GM13977 (cell line): ENCODE measurements around the gene DCAF7.

Source experiments
- DNase-seq: peaks from one replicate; pipeline ENCODE4 v3.0.0; 2012; ENCODE audit warnings: low spot score
- in situ Hi-C: fragments of 300-500 bp; cut with MboI; formaldehyde crosslinking; loops from one replicate; pipeline ENCODE4 v1.12.0; 2022; ENCODE audit warnings: low sequenced_read_pairs, low pct_unique_long_range_greater_than_20kb, mixed read lengths, inconsistent platforms; ENCODE audit not compliant: unreplicated experiment
- TF ChIP-seq, protein P1 (sequence below): IDR thresholded peaks from 2 replicates; pipeline ENCODE4 v1.5.1; 2012; ENCODE audit warnings: mild to moderate bottlenecking, control low read depth; ENCODE audit not compliant: insufficient read depth; ENCODE audit errors: extremely low read depth, missing control alignments

DCAF7 gene

DNA sequence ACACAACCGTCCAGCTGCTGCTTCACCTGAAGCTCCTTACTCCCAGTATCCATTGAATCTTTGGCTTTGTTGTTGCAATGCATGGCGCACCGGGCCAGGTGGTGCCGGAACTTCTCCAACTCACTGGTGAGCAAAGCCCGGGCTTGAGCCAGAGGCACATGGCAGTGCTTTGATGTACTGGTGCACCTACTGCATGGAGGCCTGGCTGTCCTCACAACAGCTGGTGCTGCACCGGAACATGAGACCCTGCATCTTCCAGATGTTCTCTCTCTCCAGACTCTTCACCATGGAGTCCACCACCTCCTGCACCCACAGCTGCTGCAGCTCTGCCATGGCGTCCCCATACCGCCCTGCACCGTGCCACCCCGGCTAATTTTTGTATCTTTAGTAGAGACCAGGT, 60.6 kb downstream of the DCAF7 start:
- TF ChIP-seq, protein P1, sequence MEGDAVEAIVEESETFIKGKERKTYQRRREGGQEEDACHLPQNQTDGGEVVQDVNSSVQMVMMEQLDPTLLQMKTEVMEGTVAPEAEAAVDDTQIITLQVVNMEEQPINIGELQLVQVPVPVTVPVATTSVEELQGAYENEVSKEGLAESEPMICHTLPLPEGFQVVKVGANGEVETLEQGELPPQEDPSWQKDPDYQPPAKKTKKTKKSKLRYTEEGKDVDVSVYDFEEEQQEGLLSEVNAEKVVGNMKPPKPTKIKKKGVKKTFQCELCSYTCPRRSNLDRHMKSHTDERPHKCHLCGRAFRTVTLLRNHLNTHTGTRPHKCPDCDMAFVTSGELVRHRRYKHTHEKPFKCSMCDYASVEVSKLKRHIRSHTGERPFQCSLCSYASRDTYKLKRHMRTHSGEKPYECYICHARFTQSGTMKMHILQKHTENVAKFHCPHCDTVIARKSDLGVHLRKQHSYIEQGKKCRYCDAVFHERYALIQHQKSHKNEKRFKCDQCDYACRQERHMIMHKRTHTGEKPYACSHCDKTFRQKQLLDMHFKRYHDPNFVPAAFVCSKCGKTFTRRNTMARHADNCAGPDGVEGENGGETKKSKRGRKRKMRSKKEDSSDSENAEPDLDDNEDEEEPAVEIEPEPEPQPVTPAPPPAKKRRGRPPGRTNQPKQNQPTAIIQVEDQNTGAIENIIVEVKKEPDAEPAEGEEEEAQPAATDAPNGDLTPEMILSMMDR = no peak
- no peak for DNase-seq
- in situ Hi-C loops = no loop called here

DNA sequence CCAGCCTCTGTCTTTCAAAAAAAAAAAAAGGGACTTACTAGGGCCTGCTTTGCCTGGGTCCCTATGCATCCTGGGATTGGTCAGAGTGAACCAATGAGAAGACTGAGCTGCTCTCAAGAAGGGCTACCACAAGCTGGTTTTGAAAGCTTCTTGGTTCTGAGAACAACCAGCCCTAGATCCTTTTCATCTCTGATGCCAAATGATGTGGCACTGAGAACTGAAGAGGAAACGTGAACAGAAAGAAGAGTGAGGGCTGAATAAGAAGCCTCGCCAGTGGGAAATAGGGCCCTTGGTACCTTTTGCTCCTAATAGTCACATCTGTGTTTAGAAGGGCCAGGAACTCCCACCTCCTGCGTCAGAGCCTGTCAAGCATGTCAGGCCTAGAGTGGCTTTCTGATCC, 61.1 kb downstream of the DCAF7 start:
- TF ChIP-seq, protein P1 = no peak
- in situ Hi-C loops = no loop called here
- DNase-seq = no peak

DNA sequence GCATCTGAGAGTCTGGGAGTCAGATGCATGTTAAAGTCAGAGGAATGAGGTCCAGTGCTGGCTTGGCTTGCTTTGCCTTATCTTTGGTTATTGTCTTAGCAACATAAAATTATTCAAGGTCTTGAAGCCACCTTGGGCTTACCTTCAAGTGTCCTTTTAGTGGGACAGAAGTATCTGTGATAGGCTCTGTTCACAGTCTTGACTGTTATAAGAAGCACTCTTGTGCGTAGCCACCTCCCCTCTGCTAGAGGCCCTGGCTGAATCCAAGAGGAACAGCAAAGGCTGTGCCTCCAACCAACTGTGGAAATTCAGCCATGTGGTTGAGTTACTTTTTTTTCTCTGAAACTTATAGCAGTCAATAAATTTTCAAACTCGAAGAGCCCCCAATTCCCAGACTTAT, 63.4 kb downstream of the DCAF7 start:
- TF ChIP-seq, protein P1 = no peak
- in situ Hi-C loops = no loop called here
- no peak for DNase-seq

DNA sequence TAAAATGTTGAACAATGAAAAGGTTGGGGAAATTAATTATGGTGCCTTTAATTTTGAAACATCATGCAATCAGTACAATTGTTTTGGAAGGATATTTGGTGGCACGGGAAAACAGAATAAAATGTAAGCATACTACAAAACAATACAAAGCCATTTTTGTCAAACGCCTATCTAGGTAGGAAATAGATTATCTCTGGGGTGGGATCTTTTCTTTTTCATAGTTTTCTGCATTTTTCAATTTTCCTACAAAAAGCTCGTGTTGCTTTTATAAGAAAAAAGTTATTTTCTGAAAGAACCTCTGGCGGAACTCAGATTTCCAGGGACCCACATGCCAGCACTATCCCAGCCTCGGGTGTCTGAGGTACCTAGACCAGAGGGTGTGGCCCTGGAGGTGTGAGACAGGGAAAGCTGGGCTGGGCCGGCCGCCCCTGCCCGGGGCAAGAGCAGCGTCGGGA, 71.0 kb downstream of the DCAF7 start:
- in situ Hi-C loops = no loop called here
- TF ChIP-seq, protein P1 = no peak
- no peak for DNase-seq

DNA sequence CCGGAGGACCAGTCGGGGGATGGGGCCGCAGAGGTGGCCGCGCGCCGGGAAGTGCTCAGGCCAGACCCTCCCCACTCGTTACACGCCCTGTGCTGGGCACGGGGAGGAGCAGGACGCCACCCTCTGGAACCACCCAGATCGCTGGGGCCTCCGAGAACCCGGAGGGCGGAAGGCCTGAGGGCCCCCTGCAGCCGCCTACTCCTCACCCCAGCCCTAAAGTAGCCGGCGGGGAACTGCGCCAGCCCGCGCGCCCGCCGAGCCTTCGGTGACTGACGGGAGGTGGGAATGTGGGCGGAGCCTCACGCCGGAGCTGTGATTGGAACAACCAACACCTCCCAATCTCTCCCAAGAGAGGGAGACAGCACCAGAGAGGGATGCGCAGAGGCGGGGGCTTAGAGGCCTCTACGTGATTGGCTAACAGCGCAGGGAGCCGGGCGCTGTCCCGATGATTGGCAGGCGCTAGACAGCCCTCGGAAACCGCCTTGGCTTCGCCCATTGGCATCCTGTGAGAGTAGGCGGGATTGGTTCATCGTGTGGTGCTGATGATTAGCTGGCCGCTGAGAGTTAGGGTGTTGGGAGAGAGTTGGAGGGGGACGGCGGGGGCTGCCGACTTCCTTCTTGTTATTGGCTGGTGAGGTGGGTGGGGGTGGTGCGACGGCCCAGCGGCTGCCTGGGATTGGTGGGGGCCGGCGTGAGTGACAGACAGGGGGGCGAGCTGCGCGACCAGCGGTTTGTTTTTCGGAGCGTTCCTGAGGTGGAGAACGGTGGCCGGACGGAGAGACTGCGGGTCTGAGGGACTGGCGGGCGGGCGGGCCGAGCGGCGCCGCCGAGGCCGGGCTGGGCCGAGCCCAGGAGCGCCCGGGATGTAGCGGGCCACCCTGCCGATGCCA, 71.7 kb downstream of the DCAF7 start, which contains the start of gene MAP3K3:
Gene MAP3K3 (plus strand): TSS at position 734 of the 890 bp plus-strand sequence. CDS start 343 bp downstream, outside the sequence.
- in situ Hi-C loops = no loop called here
- TF ChIP-seq, protein P1 = peak; percentile 28
- peak; percentile 99 for DNase-seq

DNA sequence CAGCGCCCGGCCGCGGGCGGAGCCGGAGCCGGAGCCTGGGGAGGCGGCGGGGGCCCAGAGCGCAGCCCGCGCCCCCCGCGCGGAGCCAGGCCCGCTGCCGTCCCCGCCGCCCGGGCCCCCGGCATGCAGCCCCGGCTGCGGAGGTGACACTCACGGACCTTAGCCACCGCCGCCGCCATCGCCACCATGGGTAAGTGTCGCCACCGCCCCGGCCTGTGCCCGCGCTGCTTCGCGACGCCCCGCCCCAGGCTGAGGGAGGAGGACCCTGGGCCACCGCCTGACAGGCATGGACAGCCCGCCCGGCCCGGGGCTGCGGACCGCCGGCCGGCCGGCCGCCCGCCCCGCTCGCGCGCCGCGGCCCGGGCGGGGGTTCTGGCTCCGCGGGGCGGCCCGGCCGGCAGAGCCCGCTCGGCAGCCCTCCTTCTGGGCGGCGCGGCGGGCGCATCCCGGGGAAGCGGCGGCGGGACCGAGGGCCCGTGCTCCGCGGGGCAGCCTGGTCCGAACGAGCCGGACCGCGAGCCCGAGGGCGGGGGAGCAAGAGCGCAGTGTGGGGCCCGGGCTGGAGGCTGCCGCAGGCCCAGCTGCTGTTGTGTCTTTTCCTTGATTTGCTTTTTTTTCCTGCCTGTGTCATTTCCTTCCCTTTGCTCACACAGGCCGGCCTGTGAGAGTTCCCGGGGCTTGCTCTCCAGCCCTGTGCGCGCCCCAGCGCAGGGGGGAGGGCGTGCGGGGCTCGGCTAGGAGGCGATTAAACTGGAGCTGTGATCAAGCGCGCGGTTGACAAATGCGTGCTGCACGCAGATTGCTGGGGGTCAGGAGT, 72.5 kb downstream of the DCAF7 start:
- TF ChIP-seq, protein P1 = no peak

More for the DNA sequence above, 72.5 kb downstream of the DCAF7 start:
- in situ Hi-C loops = no loop called here
- peak; percentile 84 for DNase-seq
